ENCODE results near the gene MRPS16.

DNA sequence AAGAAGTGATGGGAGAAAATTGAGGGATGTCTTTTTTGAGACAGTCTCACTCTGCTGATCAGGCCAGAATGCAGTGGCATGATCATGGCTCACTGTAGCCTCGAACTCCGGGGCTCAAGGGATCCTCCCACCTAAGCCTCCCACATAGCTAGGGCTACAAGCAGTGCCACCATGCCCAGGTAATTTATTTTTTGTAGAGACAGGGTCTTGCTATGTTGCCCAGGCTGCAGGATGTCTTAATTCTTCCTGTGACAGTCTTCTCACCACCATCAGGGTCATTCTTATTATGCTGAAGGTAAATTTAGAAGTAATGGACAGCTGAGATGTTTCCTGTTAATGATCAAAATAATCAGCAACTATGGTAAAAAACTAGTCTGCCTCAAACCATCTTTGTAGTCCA, 12.5 kb downstream of the MRPS16 start:
- TF ChIP-seq FOXP2 (optimal IDR thresholded peaks at IDR 0.05; ENCODE audit: control extremely low read depth, extremely low read length, insufficient read depth) (no peak), POLR2AphosphoS5 (IDR thresholded peaks at IDR 0.05; ENCODE audit: borderline replicate concordance, low read depth, low read length) (no peak)
